ENCODE measurements around the gene INTS4.

Gene INTS4

GRCh38 chr11:77884186-77884828 is 110.2 kb downstream of the INTS4 start:
- no peak overlapping the region for H2AK5ac ChIP-seq (ENCODE audit: low read depth, low read length)
- H3K9ac ChIP-seq (ENCODE audit: low read depth, low read length, poor library complexity) = no peak overlapping the region
- H3K27ac ChIP-seq (replicated peaks; ENCODE audit: low read length) = no peak overlapping the region
- H2AFZ ChIP-seq (ENCODE audit: low read length) = no peak overlapping the region
- no peaks in the 10 kb centered on the region for H3K27me3 ChIP-seq (ENCODE audit: control insufficient read depth in 3 of 3, insufficient read depth in 3 of 3, low read depth in 1 of 3, low read length in 3 of 3)
- H4K91ac ChIP-seq (ENCODE audit: low read depth, low read length, poor library complexity) = no peak overlapping the region
- no CpG with 5 or more reads among the region's 6 CpGs for WGBS, 2 donors (ENCODE audit: extremely low coverage in 2 of 2, insufficient read length in 2 of 2, insufficient replicate concordance in 1 of 2)
- H3K4ac ChIP-seq (ENCODE audit: low read length) = no peak overlapping the region
- H3K23ac ChIP-seq (ENCODE audit: low read depth, low read length, poor library complexity) = no peak overlapping the region
- H3K4me2 ChIP-seq (ENCODE audit: insufficient read depth, low read length, poor library complexity, severe bottlenecking) = no peak overlapping the region
- no peak overlapping the region for H3K14ac ChIP-seq (ENCODE audit: low read length)
- H3K4me3 ChIP-seq (ENCODE audit: low read length in 2 of 2) = no peak overlapping the region
- H3K79me1 ChIP-seq (ENCODE audit: low read depth, low read length) = no peaks in the 10 kb centered on the region
- H4K8ac ChIP-seq (ENCODE audit: low read depth, low read length) = no peak overlapping the region
- no peak for DNase-seq (ENCODE audit: low spot score)
- no peaks in the 10 kb centered on the region for H3K4me1 ChIP-seq (ENCODE audit: control insufficient read depth in 2 of 2, insufficient read depth in 1 of 2, low read depth in 1 of 2, low read length in 2 of 2)
- H2BK12ac ChIP-seq (ENCODE audit: low read length) = no peak overlapping the region
- no peak overlapping the region for H2BK120ac ChIP-seq (ENCODE audit: low read depth, low read length)
- H3K9me3 ChIP-seq (replicated peaks in 1 of 2; ENCODE audit: control insufficient read depth in 2 of 2, insufficient read depth in 1 of 2, low read depth in 1 of 2, low read length in 2 of 2) = no peaks in the 10 kb centered on the region
- H2BK5ac ChIP-seq (ENCODE audit: low read length) = no peak overlapping the region
- H3K36me3 ChIP-seq (replicated peaks in 1 of 2; ENCODE audit: control insufficient read depth in 2 of 2, insufficient read depth in 2 of 2, low read length in 2 of 2) = peaks cover 7 to 65% of the 10 kb centered on the region in 2 donors
- H3K18ac ChIP-seq (ENCODE audit: low read length) = no peak overlapping the region
- H2BK15ac ChIP-seq (ENCODE audit: low read length) = no peak overlapping the region

DNA sequence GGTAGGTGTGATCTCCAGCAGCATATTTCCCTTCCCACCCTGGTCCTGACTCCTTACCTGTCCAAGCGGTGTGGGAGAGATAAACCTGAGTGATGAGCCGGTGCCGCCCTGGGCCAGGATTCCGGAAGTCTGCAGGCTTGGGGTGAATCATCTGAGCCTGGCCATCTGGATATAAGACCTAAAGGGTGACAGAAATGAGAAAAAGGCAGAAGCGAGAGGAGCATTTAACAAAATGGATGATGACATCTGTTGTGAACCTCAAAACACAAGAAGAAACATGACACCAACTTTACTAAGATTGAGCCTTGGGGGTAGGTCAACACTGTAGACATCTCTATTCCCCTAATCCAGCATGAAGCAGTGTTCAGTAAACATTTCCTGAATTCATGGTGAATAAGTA is 110.7 kb downstream of the INTS4 start:
- Histone ChIP-seq H3K27ac (replicated peaks; ENCODE audit: low read length) (no peak overlapping the region), H4K8ac (ENCODE audit: low read depth, low read length) (no peak overlapping the region), H2AK5ac (ENCODE audit: low read depth, low read length) (no peak overlapping the region), H3K23ac (ENCODE audit: low read depth, low read length, poor library complexity) (no peak overlapping the region), H3K9me3 (replicated peaks in 1 of 2; ENCODE audit: control insufficient read depth in 2 of 2, insufficient read depth in 1 of 2, low read depth in 1 of 2, low read length in 2 of 2) (no peaks in the 10 kb centered on the region), H3K14ac (ENCODE audit: low read length) (no peak overlapping the region), H3K9ac (ENCODE audit: low read depth, low read length, poor library complexity) (no peak overlapping the region), H2AFZ (ENCODE audit: low read length) (no peak overlapping the region), H3K4ac (ENCODE audit: low read length) (no peak overlapping the region), H2BK15ac (ENCODE audit: low read length) (no peak overlapping the region), H3K18ac (ENCODE audit: low read length) (no peak overlapping the region), H3K27me3 (ENCODE audit: control insufficient read depth in 3 of 3, insufficient read depth in 3 of 3, low read depth in 1 of 3, low read length in 3 of 3) (no peaks in the 10 kb centered on the region), H3K79me1 (ENCODE audit: low read depth, low read length) (no peaks in the 10 kb centered on the region), H2BK12ac (ENCODE audit: low read length) (no peak overlapping the region), H3K4me1 (ENCODE audit: control insufficient read depth in 2 of 2, insufficient read depth in 1 of 2, low read depth in 1 of 2, low read length in 2 of 2) (no peaks in the 10 kb centered on the region), H3K4me2 (ENCODE audit: insufficient read depth, low read length, poor library complexity, severe bottlenecking) (no peak overlapping the region), H2BK5ac (ENCODE audit: low read length) (no peak overlapping the region), H2BK120ac (ENCODE audit: low read depth, low read length) (no peak overlapping the region), H4K91ac (ENCODE audit: low read depth, low read length, poor library complexity) (no peak overlapping the region), H3K36me3 (replicated peaks in 1 of 2; ENCODE audit: control insufficient read depth in 2 of 2, insufficient read depth in 2 of 2, low read length in 2 of 2) (peaks cover 12 to 70% of the 10 kb centered on the region in 2 donors), H3K4me3 (ENCODE audit: low read length in 2 of 2) (no peak overlapping the region)
- no CpG with 5 or more reads among the region's 5 CpGs for WGBS, 2 donors (ENCODE audit: extremely low coverage in 2 of 2, insufficient read length in 2 of 2, insufficient replicate concordance in 1 of 2)
- DNase-seq (ENCODE audit: low spot score) = no peak

GRCh38 chr11:77882396-77882795 is 112.1 kb downstream of the INTS4 start:
- Histone ChIP-seq H2BK5ac (ENCODE audit: low read length) (no peak overlapping the region), H3K18ac (ENCODE audit: low read length) (no peak overlapping the region), H3K4me2 (ENCODE audit: insufficient read depth, low read length, poor library complexity, severe bottlenecking) (no peak overlapping the region), H3K79me1 (ENCODE audit: low read depth, low read length) (no peaks in the 10 kb centered on the region), H3K23ac (ENCODE audit: low read depth, low read length, poor library complexity) (no peak overlapping the region), H3K36me3 (replicated peaks in 1 of 2; ENCODE audit: control insufficient read depth in 2 of 2, insufficient read depth in 2 of 2, low read length in 2 of 2) (peaks cover 12 to 82% of the 10 kb centered on the region in 2 donors), H3K14ac (ENCODE audit: low read length) (no peak overlapping the region), H3K4me1 (ENCODE audit: control insufficient read depth in 2 of 2, insufficient read depth in 1 of 2, low read depth in 1 of 2, low read length in 2 of 2) (no peaks in the 10 kb centered on the region), H2BK12ac (ENCODE audit: low read length) (no peak overlapping the region), H2AK5ac (ENCODE audit: low read depth, low read length) (no peak overlapping the region), H4K91ac (ENCODE audit: low read depth, low read length, poor library complexity) (no peak overlapping the region), H2BK120ac (ENCODE audit: low read depth, low read length) (no peak overlapping the region), H2AFZ (ENCODE audit: low read length) (no peak overlapping the region), H3K9me3 (replicated peaks in 1 of 2; ENCODE audit: control insufficient read depth in 2 of 2, insufficient read depth in 1 of 2, low read depth in 1 of 2, low read length in 2 of 2) (no peaks in the 10 kb centered on the region), H4K8ac (ENCODE audit: low read depth, low read length) (no peak overlapping the region), H3K27ac (replicated peaks; ENCODE audit: low read length) (no peak overlapping the region), H3K4ac (ENCODE audit: low read length) (no peak overlapping the region), H2BK15ac (ENCODE audit: low read length) (no peak overlapping the region), H3K27me3 (ENCODE audit: control insufficient read depth in 3 of 3, insufficient read depth in 3 of 3, low read depth in 1 of 3, low read length in 3 of 3) (no peaks in the 10 kb centered on the region), H3K9ac (ENCODE audit: low read depth, low read length, poor library complexity) (no peak overlapping the region), H3K4me3 (ENCODE audit: low read length in 2 of 2) (no peak overlapping the region)
- DNase-seq (ENCODE audit: low spot score) = no peak
- no CpG with 5 or more reads among the region's 3 CpGs for whole genome bisulfite sequencing, 2 donors (ENCODE audit: extremely low coverage in 2 of 2, insufficient read length in 2 of 2, insufficient replicate concordance in 1 of 2)

DNA sequence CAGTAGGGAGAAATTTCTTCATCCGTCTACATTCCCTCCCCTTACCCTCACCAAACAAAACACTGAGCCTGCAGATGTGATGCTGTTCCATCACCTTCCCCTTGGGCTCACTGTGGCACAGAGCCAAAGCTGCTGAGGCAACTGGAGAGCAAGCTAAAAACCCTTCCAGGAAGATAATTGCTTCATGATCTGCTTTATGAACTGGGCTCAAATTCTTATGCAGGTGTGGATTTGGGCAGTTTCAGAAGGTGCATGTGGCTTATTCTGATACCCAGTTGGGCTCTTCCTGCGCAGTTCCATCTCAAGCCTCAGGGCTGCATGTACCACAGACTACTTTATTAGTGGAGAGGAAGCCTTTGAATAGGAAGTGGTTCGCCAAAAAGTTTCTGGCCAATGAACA is 115.2 kb downstream of the INTS4 start:
- Histone ChIP-seq H3K14ac (ENCODE audit: low read length) (no peak overlapping the region), H3K27me3 (ENCODE audit: control insufficient read depth in 3 of 3, insufficient read depth in 3 of 3, low read depth in 1 of 3, low read length in 3 of 3) (no peaks in the 10 kb centered on the region), H3K36me3 (replicated peaks in 1 of 2; ENCODE audit: control insufficient read depth in 2 of 2, insufficient read depth in 2 of 2, low read length in 2 of 2) (peaks cover 20 to 94% of the 10 kb centered on the region in 2 donors)

More for the DNA sequence above, 115.2 kb downstream of the INTS4 start:
- no peak overlapping the region for H3K4me3 ChIP-seq (ENCODE audit: low read length in 2 of 2)
- H3K9ac ChIP-seq (ENCODE audit: low read depth, low read length, poor library complexity) = no peak overlapping the region
- no peak overlapping the region for H2BK5ac ChIP-seq (ENCODE audit: low read length)
- no peak overlapping the region for H3K18ac ChIP-seq (ENCODE audit: low read length)
- no peak overlapping the region for H2AK5ac ChIP-seq (ENCODE audit: low read depth, low read length)
- DNase-seq (ENCODE audit: low spot score) = no peak
- no peak overlapping the region for H2BK15ac ChIP-seq (ENCODE audit: low read length)
- H4K8ac ChIP-seq (ENCODE audit: low read depth, low read length) = no peak overlapping the region
- no CpG with 5 or more reads among the region's 3 CpGs for WGBS, 2 donors (ENCODE audit: extremely low coverage in 2 of 2, insufficient read length in 2 of 2, insufficient replicate concordance in 1 of 2)
- H3K4ac ChIP-seq (ENCODE audit: low read length) = no peak overlapping the region
- H2BK12ac ChIP-seq (ENCODE audit: low read length) = no peak overlapping the region
- no peaks in the 10 kb centered on the region for H3K79me1 ChIP-seq (ENCODE audit: low read depth, low read length)
- H3K27ac ChIP-seq (replicated peaks; ENCODE audit: low read length) = no peak overlapping the region
- H4K91ac ChIP-seq (ENCODE audit: low read depth, low read length, poor library complexity) = no peak overlapping the region
- no peak overlapping the region for H3K4me2 ChIP-seq (ENCODE audit: insufficient read depth, low read length, poor library complexity, severe bottlenecking)
- no peaks in the 10 kb centered on the region for H3K9me3 ChIP-seq (replicated peaks in 1 of 2; ENCODE audit: control insufficient read depth in 2 of 2, insufficient read depth in 1 of 2, low read depth in 1 of 2, low read length in 2 of 2)
- H2BK120ac ChIP-seq (ENCODE audit: low read depth, low read length) = no peak overlapping the region
- H3K4me1 ChIP-seq (ENCODE audit: control insufficient read depth in 2 of 2, insufficient read depth in 1 of 2, low read depth in 1 of 2, low read length in 2 of 2) = no peaks in the 10 kb centered on the region
- no peak overlapping the region for H3K23ac ChIP-seq (ENCODE audit: low read depth, low read length, poor library complexity)
- no peak overlapping the region for H2AFZ ChIP-seq (ENCODE audit: low read length)

Measured in neuronal stem cell (in vitro differentiated cells).